ENCODE results near the gene KRT222.

KRT222 gene

GRCh38 chr17:40617678-40618240 lies 47.2 kb downstream of the KRT222 start:
- no peak for TF ChIP-seq CTCF (IDR thresholded peaks at IDR 0.05; ENCODE audit: insufficient read depth, low read depth, low read length, missing control alignments)
- no peak for DNase-seq (ENCODE audit: low read depth)
- H3K4me3 ChIP-seq (ENCODE audit: low read depth, low read length) = no peak overlapping the region

- DNase-seq (ENCODE audit: low read depth) = no peak
- no peak overlapping the region for H3K4me3 ChIP-seq (ENCODE audit: low read depth, low read length)
- TF ChIP-seq CTCF (IDR thresholded peaks at IDR 0.05; ENCODE audit: insufficient read depth, low read depth, low read length, missing control alignments) = no peak
Measured at GRCh38 chr17:40616592-40616991, 48.4 kb downstream of the KRT222 start.

GRCh38 chr17:40615841-40616476 lies 49.0 kb downstream of the KRT222 start:
- no peak for DNase-seq (ENCODE audit: low read depth)
- no peak for TF ChIP-seq CTCF (IDR thresholded peaks at IDR 0.05; ENCODE audit: insufficient read depth, low read depth, low read length, missing control alignments)

GRCh38 chr17:40615068-40615840 lies 49.7 kb downstream of the KRT222 start:
- H3K4me3 ChIP-seq (ENCODE audit: low read depth, low read length) = no peak overlapping the region; the same call in 1 of the 2 replicates
- TF ChIP-seq CTCF (IDR thresholded peaks at IDR 0.05; ENCODE audit: insufficient read depth, low read depth, low read length, missing control alignments) = peak; percentile 52
- DNase-seq (ENCODE audit: low read depth) = peak; percentile 88

More at GRCh38 chr17:40615841-40616476, 49.0 kb downstream of the KRT222 start:
- H3K4me3 ChIP-seq (ENCODE audit: low read depth, low read length) = no peak overlapping the region

GRCh38 chr17:40614431-40615067 lies 50.4 kb downstream of the KRT222 start:
- no peak for TF ChIP-seq CTCF (IDR thresholded peaks at IDR 0.05; ENCODE audit: insufficient read depth, low read depth, low read length, missing control alignments)
- H3K4me3 ChIP-seq (ENCODE audit: low read depth, low read length) = no peak overlapping the region; the same call in 1 of the 2 replicates
- DNase-seq (ENCODE audit: low read depth) = no peak

- TF ChIP-seq CTCF (IDR thresholded peaks at IDR 0.05; ENCODE audit: insufficient read depth, low read depth, low read length, missing control alignments) = no peak
- H3K4me3 ChIP-seq (ENCODE audit: low read depth, low read length) = no peak overlapping the region
- DNase-seq (ENCODE audit: low read depth) = no peak
Measured at GRCh38 chr17:40613467-40614154, 51.4 kb downstream of the KRT222 start.

Measured in GM12865 (cell line).